ENCODE data around the gene DNAJB6. TPM values are rescaled to one million over a fixed set of nuclear protein-coding genes. Genes with fewer than 3 reads are reported as not detected.

DNAJB6 gene
- total RNA-seq, 2 experiments from 2014 or later, result 85.9 to 97.1 TPM

GRCh38 chr7:157379493-157379892, 42.7 kb downstream of the DNAJB6 start:
- ChIA-PET POLR2A (interaction anchor here (1.2 kb wide), 1 partner anchor 11 kb away, joined by 6 read pairs; no protein-coding TSS in a partner anchor), CTCF (interaction anchor here (1.1 to 3.5 kb wide), 2 partner anchors 8 to 67 kb away, joined by 3 to 16 read pairs; no protein-coding TSS in a partner anchor)

GRCh38 chr7:157380416-157380815, 43.6 kb downstream of the DNAJB6 start:
- Mint-ChIP-seq H3K4me3 (no peak overlapping the region), H3K27me3 (no peaks in the 10 kb centered on the region), H3K36me3 (ENCODE audit: low read depth) (peaks cover 61% of the 10 kb centered on the region), H3K9me3 (no peaks in the 10 kb centered on the region), H3K4me1 (peaks cover 24% of the 10 kb centered on the region), H3K27ac (no peak overlapping the region)
- no peak for DNase-seq
- POLR2A ChIA-PET, result no interaction called here
- CTCF ChIA-PET, result no interaction called here

More at GRCh38 chr7:157379493-157379892, 42.7 kb downstream of the DNAJB6 start:
- no peak overlapping the region for H3K4me3 Mint-ChIP-seq
- H3K27me3 Mint-ChIP-seq, result no peaks in the 10 kb centered on the region
- no peaks in the 10 kb centered on the region for H3K9me3 Mint-ChIP-seq
- peaks cover 33% of the 10 kb centered on the region for H3K4me1 Mint-ChIP-seq
- no peak for DNase-seq
- no peak overlapping the region for H3K27ac Mint-ChIP-seq
- peaks cover 61% of the 10 kb centered on the region for H3K36me3 Mint-ChIP-seq (ENCODE audit: low read depth)

GRCh38 chr7:157383868-157384267, 47.1 kb downstream of the DNAJB6 start:
- Mint-ChIP-seq H3K27me3 (no peaks in the 10 kb centered on the region), H3K4me1 (peaks cover 28% of the 10 kb centered on the region), H3K4me3 (no peak overlapping the region), H3K36me3 (ENCODE audit: low read depth) (peaks cover 52% of the 10 kb centered on the region), H3K9me3 (no peaks in the 10 kb centered on the region), H3K27ac (no peak overlapping the region)
- DNase-seq, result no peak
- ChIA-PET CTCF (interaction anchor here (0.6 kb wide), 1 partner anchor 88 kb away, joined by 3 read pairs; no protein-coding TSS in a partner anchor), POLR2A (no interaction called here)

- ChIA-PET CTCF (interaction anchor here (0.6 kb wide), 1 partner anchor 88 kb away, joined by 3 read pairs; no protein-coding TSS in a partner anchor), POLR2A (no interaction called here)
- Mint-ChIP-seq H3K4me3 (no peak overlapping the region), H3K36me3 (ENCODE audit: low read depth) (peaks cover 52% of the 10 kb centered on the region), H3K27ac (no peak overlapping the region), H3K27me3 (no peaks in the 10 kb centered on the region), H3K4me1 (peaks cover 30% of the 10 kb centered on the region), H3K9me3 (no peaks in the 10 kb centered on the region)
- DNase-seq, result no peak
These were observed 47.5 kb downstream of the DNAJB6 start for GRCh38 chr7:157384301-157384700.

GRCh38 chr7:157386979-157387800, 50.4 kb downstream of the DNAJB6 start:
- Mint-ChIP-seq H3K27me3 (no peaks in the 10 kb centered on the region), H3K9me3 (no peaks in the 10 kb centered on the region), H3K36me3 (ENCODE audit: low read depth) (peaks cover 66% of the 10 kb centered on the region), H3K4me1 (peaks cover 56% of the 10 kb centered on the region), H3K4me3 (peak overlapping the region; percentile 16), H3K27ac (peak overlapping the region; percentile 64)
- peak; percentile 92 for DNase-seq
- POLR2A ChIA-PET, result interaction anchor here (1.2 kb wide), 2 partner anchors 8 to 11 kb away, joined by 3 to 4 read pairs; no protein-coding TSS in a partner anchor
- CTCF ChIA-PET, result interaction anchor here (0.7 to 5.2 kb wide), 17 partner anchors 8 to 465 kb away, joined by 3 to 27 read pairs (median 4); partner anchors contain the start of gene DNAJB6

- POLR2A ChIA-PET, result interaction anchor here (1.2 to 2.0 kb wide), 3 partner anchors 9 to 52 kb away, joined by 4 to 7 read pairs (median 5); partner anchors contain the start of gene DNAJB6
- Mint-ChIP-seq H3K4me3 (no peak overlapping the region), H3K27ac (no peak overlapping the region), H3K9me3 (no peaks in the 10 kb centered on the region), H3K27me3 (no peaks in the 10 kb centered on the region), H3K4me1 (peaks cover 59% of the 10 kb centered on the region), H3K36me3 (ENCODE audit: low read depth) (peaks cover 60% of the 10 kb centered on the region)
- CTCF ChIA-PET, result interaction anchor here (0.8 to 5.2 kb wide), 4 partner anchors 10 to 710 kb away, joined by 4 to 27 read pairs (median 10); partner anchors contain the start of gene DNAJB6
- DNase-seq, result no peak
These were observed 51.5 kb downstream of the DNAJB6 start for GRCh38 chr7:157388301-157388700.

- H3K27ac Mint-ChIP-seq, result peak overlapping the region; percentile 92
- POLR2A ChIA-PET, result interaction anchor here (1.2 to 2.0 kb wide), 3 partner anchors 11 to 54 kb away, joined by 3 to 7 read pairs (median 6); partner anchors contain the start of gene DNAJB6
- H3K27me3 Mint-ChIP-seq, result no peaks in the 10 kb centered on the region
- H3K9me3 Mint-ChIP-seq, result no peaks in the 10 kb centered on the region
- peak; percentile 79 for DNase-seq
- H3K36me3 Mint-ChIP-seq (ENCODE audit: low read depth), result peaks cover 46% of the 10 kb centered on the region
- CTCF ChIA-PET, result interaction anchor here (1.4 to 5.2 kb wide), 2 partner anchors 36 to 52 kb away, joined by 3 to 27 read pairs; partner anchors contain the start of gene DNAJB6
- peak overlapping the region; percentile 67 for H3K4me3 Mint-ChIP-seq
- H3K4me1 Mint-ChIP-seq, result peaks cover 57% of the 10 kb centered on the region
These were observed 53.3 kb downstream of the DNAJB6 start for GRCh38 chr7:157389951-157390730.

- Mint-ChIP-seq H3K36me3 (ENCODE audit: low read depth) (peaks cover 42% of the 10 kb centered on the region), H3K4me1 (peaks cover 56% of the 10 kb centered on the region), H3K4me3 (no peak overlapping the region), H3K27ac (peak overlapping the region; percentile 92), H3K9me3 (no peaks in the 10 kb centered on the region), H3K27me3 (no peaks in the 10 kb centered on the region)
- ChIA-PET POLR2A (interaction anchor here (1.2 to 1.8 kb wide), 2 partner anchors 12 to 53 kb away, joined by 3 to 6 read pairs; no protein-coding TSS in a partner anchor), CTCF (interaction anchor here (5.2 kb wide), 1 partner anchor 53 kb away, joined by 27 read pairs; the partner anchor contains the start of gene DNAJB6)
- no peak for DNase-seq
These were observed 54.4 kb downstream of the DNAJB6 start for GRCh38 chr7:157391036-157391710.

- DNase-seq, result no peak
- Mint-ChIP-seq H3K9me3 (no peaks in the 10 kb centered on the region), H3K4me1 (peaks cover 46% of the 10 kb centered on the region), H3K27me3 (no peaks in the 10 kb centered on the region), H3K36me3 (ENCODE audit: low read depth) (peaks cover 34% of the 10 kb centered on the region), H3K27ac (peak overlapping the region; percentile 52), H3K4me3 (no peak overlapping the region)
- ChIA-PET POLR2A (no interaction called here), CTCF (interaction anchor here (0.7 kb wide), 1 partner anchor 1733 kb away, joined by 3 read pairs; no protein-coding TSS in a partner anchor)
These were observed 55.6 kb downstream of the DNAJB6 start for GRCh38 chr7:157392256-157393037.

- ChIA-PET POLR2A (interaction anchor here (1.3 to 1.7 kb wide), 3 partner anchors 8 to 12 kb away, joined by 3 to 4 read pairs (median 3); no protein-coding TSS in a partner anchor), CTCF (interaction anchor here (0.7 to 1.5 kb wide), 2 partner anchors 8 to 1796 kb away, joined by 3 to 5 read pairs; no protein-coding TSS in a partner anchor)
- peaks cover 37% of the 10 kb centered on the region for H3K4me1 Mint-ChIP-seq
- DNase-seq, result no peak
- no peaks in the 10 kb centered on the region for H3K9me3 Mint-ChIP-seq
- H3K27me3 Mint-ChIP-seq, result no peaks in the 10 kb centered on the region
- H3K27ac Mint-ChIP-seq, result no peak overlapping the region
- H3K4me3 Mint-ChIP-seq, result no peak overlapping the region
- peaks cover 34% of the 10 kb centered on the region for H3K36me3 Mint-ChIP-seq (ENCODE audit: low read depth)
These were observed 57.7 kb downstream of the DNAJB6 start for GRCh38 chr7:157394246-157395191.
